ENCODE measurements around the gene STOX2.

STOX2 gene

GRCh38 chr4:184019667-184020623 lies 114.8 kb downstream of the STOX2 start:
- POLR2A ChIA-PET: interaction anchor here (1.3 kb wide), 1 partner anchor 33 kb away, joined by 3 read pairs; no protein-coding TSS in a partner anchor
- CTCF ChIA-PET: interaction anchor here (0.6 kb wide), 1 partner anchor 760 kb away, joined by 3 read pairs; no protein-coding TSS in a partner anchor
- no peak for DNase-seq (ENCODE audit: extremely low spot score)
- TF ChIP-seq BHLHE40 (IDR thresholded peaks at IDR 0.05; ENCODE audit: borderline replicate concordance) (no peak), SUZ12 (IDR thresholded peaks at IDR 0.05) (no peak), ARNT (IDR thresholded peaks at IDR 0.05) (no peak), PKNOX1 (IDR thresholded peaks at IDR 0.05) (no peak), NFRKB (IDR thresholded peaks at IDR 0.05) (no peak), L3MBTL2 (conservative IDR thresholded peaks at IDR 0.05) (no peak), FOXM1 (IDR thresholded peaks at IDR 0.05; ENCODE audit: borderline replicate concordance) (no peak), ELF4 (IDR thresholded peaks at IDR 0.05) (no peak), HDGF (IDR thresholded peaks at IDR 0.05; ENCODE audit: borderline replicate concordance) (no peak), ZNF384 (IDR thresholded peaks at IDR 0.05) (no peak), CTBP1 (IDR thresholded peaks at IDR 0.05; ENCODE audit: borderline replicate concordance) (no peak), LEF1 (IDR thresholded peaks at IDR 0.05; ENCODE audit: borderline replicate concordance) (no peak)

- POLR2A ChIA-PET: no interaction called here
- CTCF ChIA-PET: interaction anchor here (0.6 kb wide), 1 partner anchor 111 kb away, joined by 3 read pairs; no protein-coding TSS in a partner anchor
- TF ChIP-seq HDGF (IDR thresholded peaks at IDR 0.05; ENCODE audit: borderline replicate concordance): no peak
- no peak for TF ChIP-seq FOXM1 (IDR thresholded peaks at IDR 0.05; ENCODE audit: borderline replicate concordance)
- no peak for TF ChIP-seq CTBP1 (IDR thresholded peaks at IDR 0.05; ENCODE audit: borderline replicate concordance)
- no peak for DNase-seq (ENCODE audit: extremely low spot score)
Observed at GRCh38 chr4:184021389-184021788, 116.3 kb downstream of the STOX2 start.

- ChIA-PET POLR2A (no interaction called here), CTCF (interaction anchor here (0.6 to 0.7 kb wide), 2 partner anchors 34 to 434 kb away, joined by 3 to 6 read pairs; no protein-coding TSS in a partner anchor)
- TF ChIP-seq L3MBTL2 (conservative IDR thresholded peaks at IDR 0.05) (no peak), SP1 (IDR thresholded peaks at IDR 0.05) (no peak), ARNT (IDR thresholded peaks at IDR 0.05) (no peak), SUZ12 (IDR thresholded peaks at IDR 0.05) (no peak), HDGF (IDR thresholded peaks at IDR 0.05; ENCODE audit: borderline replicate concordance) (no peak)
Observed at GRCh38 chr4:184022679-184023383, 117.7 kb downstream of the STOX2 start.

GRCh38 chr4:184024637-184025036 lies 119.5 kb downstream of the STOX2 start:
- ChIA-PET CTCF (no interaction called here), POLR2A (no interaction called here)
- no peak for DNase-seq (ENCODE audit: extremely low spot score)
- TF ChIP-seq FOXM1 (IDR thresholded peaks at IDR 0.05; ENCODE audit: borderline replicate concordance) (no peak), BHLHE40 (IDR thresholded peaks at IDR 0.05; ENCODE audit: borderline replicate concordance) (no peak), SP1 (IDR thresholded peaks at IDR 0.05) (no peak), L3MBTL2 (conservative IDR thresholded peaks at IDR 0.05) (no peak), HDGF (IDR thresholded peaks at IDR 0.05; ENCODE audit: borderline replicate concordance) (no peak), LEF1 (IDR thresholded peaks at IDR 0.05; ENCODE audit: borderline replicate concordance) (no peak), ARNT (IDR thresholded peaks at IDR 0.05) (no peak), FOXA1 (IDR thresholded peaks at IDR 0.05) (no peak), PKNOX1 (IDR thresholded peaks at IDR 0.05) (no peak), CTBP1 (IDR thresholded peaks at IDR 0.05; ENCODE audit: borderline replicate concordance) (no peak), ZNF384 (IDR thresholded peaks at IDR 0.05) (no peak), TARDBP (IDR thresholded peaks at IDR 0.05) (no peak), SUZ12 (IDR thresholded peaks at IDR 0.05) (no peak), FOXK2 (IDR thresholded peaks at IDR 0.05) (no peak), ELF4 (IDR thresholded peaks at IDR 0.05) (no peak), NFRKB (IDR thresholded peaks at IDR 0.05) (no peak)

More at GRCh38 chr4:184022679-184023383, 117.7 kb downstream of the STOX2 start:
- DNase-seq (ENCODE audit: extremely low spot score): no peak

GRCh38 chr4:184028561-184029374 lies 123.7 kb downstream of the STOX2 start:
- ChIA-PET POLR2A (no interaction called here), CTCF (no interaction called here)
- DNase-seq (ENCODE audit: extremely low spot score): no peak
- no peak for TF ChIP-seq PKNOX1 (IDR thresholded peaks at IDR 0.05)

All from HEK293T (cell line).